Endothelial cell of umbilical vein (primary cell): ENCODE results near the gene DMTF1. TPM values are rescaled to one million over a fixed set of nuclear protein-coding genes. Genes with fewer than 3 reads are reported as not detected.

Experiments used
- BruUV-seq: library from RNA; stranded (reverse); fragments of 400-500 nt; replicated peaks from 2 replicates; lab custom pipeline; 2021; lab: Mats Ljungman, UMichigan
- CTCF ChIA-PET: fragments of 300-600, 350-600 bp; sonication (Branson Sonifier 250); formaldehyde crosslinking; loops from one replicate; lab custom pipeline; 2021; ENCODE audit warnings: antibody characterized with exemption, inconsistent platforms; lab: Charles Lee
- POLR2A ChIA-PET: fragments of 300-600, 350-600 bp; sonication (Branson Sonifier 250); formaldehyde crosslinking; loops from one replicate; lab custom pipeline; 2021; ENCODE audit warnings: antibody characterized with exemption, inconsistent platforms; lab: Charles Lee
- DNase-seq: peaks from one replicate; pipeline ENCODE4 v3.0.0-alpha.2; 2011; ENCODE audit warnings: low read depth, low spot score
- FAIRE-seq: peaks from 2 replicates; lab custom pipeline; 2011; peaks lifted over from hg19 to GRCh38; lab: Jason Lieb, UNC
- H2AFZ ChIP-seq: 2 replicates; pipeline ENCODE4 v1.6.0; 2012; ENCODE audit warnings: low read depth, low read length, control low read depth, inconsistent platforms
- H3K27ac ChIP-seq: 2 replicates; pipeline ENCODE4 v1.5.1; 2011; ENCODE audit warnings: low read depth, mild to moderate bottlenecking, control low read depth, low read length, moderate library complexity; ENCODE audit not compliant: insufficient read depth
- H3K27me3 ChIP-seq, 2 experiments: 2 replicates each; pipeline versions ENCODE4 v1.6.0 to v1.6.1; 2011; ENCODE audit warnings: low read length in 2 of 2, mixed read lengths in 1 of 2; ENCODE audit not compliant: control insufficient read depth in 2 of 2, insufficient read depth in 2 of 2
- H3K36me3 ChIP-seq, 2 experiments: 2 replicates in 1 of 2; 3 replicates in 1 of 2; pipeline ENCODE4 v1.5.1; 2011; ENCODE audit warnings: low read length in 2 of 2, mild to moderate bottlenecking in 1 of 2, moderate library complexity in 1 of 2; ENCODE audit not compliant: control insufficient read depth in 2 of 2, insufficient read depth in 2 of 2; ENCODE audit errors: extremely low read depth in 1 of 2
- H3K4me1 ChIP-seq: 3 replicates; pipeline ENCODE4 v1.5.1; 2011; ENCODE audit warnings: mild to moderate bottlenecking, low read length; ENCODE audit not compliant: control insufficient read depth, insufficient read depth; ENCODE audit errors: extremely low read depth
- H3K4me2 ChIP-seq: 2 replicates; pipeline ENCODE4 v1.6.1; 2011; ENCODE audit warnings: low read length, control low read depth, mixed read lengths; ENCODE audit not compliant: insufficient read depth
- H3K4me3 ChIP-seq, 3 experiments: fragments of 200-600 bp in 1 of 3; sonication (generic), shearing (Covaris generic) in 1 of 3; replicated peaks in 1 of 3; 2 replicates each; pipeline ENCODE4 v1.5.1; 2011 to 2016; ENCODE audit warnings: control low read depth in 3 of 3, low read length in 3 of 3, mild to moderate bottlenecking in 2 of 3, inconsistent platforms in 1 of 3, low read depth in 1 of 3, moderate library complexity in 1 of 3; ENCODE audit not compliant: insufficient read depth in 1 of 3
- H3K79me2 ChIP-seq: 2 replicates; pipeline ENCODE4 v1.6.0; 2012; ENCODE audit warnings: low read length, inconsistent platforms; ENCODE audit not compliant: control insufficient read depth, insufficient read depth
- H3K9ac ChIP-seq: replicated peaks from 2 replicates; pipeline ENCODE3; 2011; ENCODE audit warnings: low read length, control low read depth; ENCODE audit not compliant: insufficient read depth; ENCODE audit errors: extremely low read depth
- H3K9me1 ChIP-seq: replicated peaks from 3 replicates; pipeline ENCODE4 v1.6.0; 2011; ENCODE audit warnings: mild to moderate bottlenecking, low read length; ENCODE audit not compliant: control insufficient read depth, insufficient read depth; ENCODE audit errors: extremely low read depth
- H3K9me3 ChIP-seq: replicated peaks from 2 replicates; pipeline ENCODE4 v1.5.1; 2012; ENCODE audit warnings: low read length, inconsistent platforms; ENCODE audit not compliant: control insufficient read depth, insufficient read depth
- H4K20me1 ChIP-seq: replicated peaks from 2 replicates; pipeline ENCODE3; 2011; ENCODE audit warnings: mild to moderate bottlenecking, low read length; ENCODE audit not compliant: control insufficient read depth, insufficient read depth; ENCODE audit errors: extremely low read depth
- EZH2 ChIP-seq: IDR thresholded peaks from 2 replicates; pipeline ENCODE4 v1.6.1; 2012; ENCODE audit warnings: borderline replicate concordance, low read depth, mild to moderate bottlenecking, moderate library complexity, low read length, inconsistent platforms; ENCODE audit not compliant: severe bottlenecking
- FOS ChIP-seq: IDR thresholded peaks from 2 replicates; pipeline ENCODE4 v1.6.1; 2011; ENCODE audit warnings: mild to moderate bottlenecking, low read length, moderate library complexity, borderline replicate concordance; ENCODE audit not compliant: insufficient read depth
- GATA2 ChIP-seq: IDR thresholded peaks from 2 replicates; pipeline ENCODE4 v1.7.0; 2011; ENCODE audit warnings: low read depth, mild to moderate bottlenecking, moderate library complexity, mixed read lengths, low read length; ENCODE audit not compliant: insufficient read length, insufficient read depth
- JUN ChIP-seq: IDR thresholded peaks from 2 replicates; pipeline ENCODE4 v1.6.1; 2011; ENCODE audit warnings: borderline replicate concordance, low read depth; ENCODE audit not compliant: insufficient read length, insufficient read depth
- MYC ChIP-seq: IDR thresholded peaks from one replicate; pipeline ENCODE4 v1.6.1; 2011; ENCODE audit warnings: mild to moderate bottlenecking, low read depth, low read length
- POLR2A ChIP-seq: IDR thresholded peaks from 2 replicates; pipeline ENCODE4 v1.6.1; 2012; ENCODE audit warnings: low read depth, mild to moderate bottlenecking, control low read depth, low read length
- POLR2AphosphoS5 ChIP-seq: IDR thresholded peaks from 2 replicates; pipeline ENCODE4 v1.6.1; 2012; ENCODE audit warnings: low read depth, mild to moderate bottlenecking, control low read depth, low read length, moderate library complexity; ENCODE audit not compliant: insufficient read depth
- dilution Hi-C: fragments of 300-500 bp; cut with MboI; formaldehyde crosslinking; loops from one replicate; pipeline ENCODE4 v1.15.0; 2019; ENCODE audit warnings: low sequenced_read_pairs; ENCODE audit not compliant: extremely low pct_ligation_motif_present
- intact Hi-C: fragments of 100-400 bp; cut with micrococcal nuclease; formaldehyde crosslinking; loops from one replicate; pipeline ENCODE4 v1.10.0; 2022
- polyA plus RNA-seq, 4 experiments: library from polyadenylated mRNA; depleted of rRNA in 3 of 4; stranded (reverse) in 3 of 4; unstranded in 1 of 4; fragments of >200 nt; gene quantifications; 2 replicates each; pipeline versions ENCODE4 v1.2.1 to v1.2.3, GENCODE V29; 2011 to 2012; ENCODE audit warnings: missing spikeins in 1 of 4
- total RNA-seq: library from RNA; stranded (reverse); gene quantifications from 2 replicates; pipeline ENCODE4 v1.2.3, GENCODE V29; 2021
- TF ChIP-seq, protein P1 (sequence below), 2 donors: IDR thresholded peaks; 1 replicate in 1 of 2; 2 replicates in 1 of 2; pipeline ENCODE4 v1.5.1; 2011; ENCODE audit warnings: low read length in 2 of 2, mild to moderate bottlenecking in 2 of 2, moderate library complexity in 2 of 2, control low read depth in 1 of 2, inconsistent platforms in 1 of 2, low read depth in 1 of 2; ENCODE audit not compliant: insufficient read depth in 1 of 2; ENCODE audit errors: extremely low read depth in 1 of 2
- TF ChIP-seq, protein P2 (sequence below): IDR thresholded peaks from 2 replicates; pipeline ENCODE4 v1.6.1; 2011; ENCODE audit not compliant: insufficient read depth, insufficient read length

The DMTF1 gene
- total and polyA plus RNA-seq, 2 donors (not counting 3 experiments of a cell fraction or from before 2014, with no cell fraction given) = 78.5 to 100.0 TPM

DNA sequence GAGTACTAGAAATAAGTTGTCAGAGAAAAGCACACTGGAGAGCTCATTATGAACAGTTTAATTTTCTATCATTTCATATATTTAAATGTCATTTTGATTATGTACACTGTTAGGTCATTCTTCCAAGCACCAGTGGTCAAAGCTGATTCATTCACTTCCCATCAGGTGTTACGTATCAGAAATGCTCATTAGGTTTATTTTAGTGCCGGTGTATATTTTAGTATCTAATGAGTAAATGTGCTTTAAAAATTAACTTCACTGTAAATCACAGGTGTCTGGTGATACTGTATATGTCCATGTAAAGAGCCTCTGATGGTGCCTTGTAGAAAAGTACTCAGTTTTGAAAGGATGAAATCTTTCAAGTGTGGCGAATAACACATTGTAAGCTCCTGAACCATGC, 3.5 kb downstream of the DMTF1 start:
- H3K27ac ChIP-seq = no peak overlapping the region
- no TSS peak for BruUV-seq
- peaks cover 5% of the 10 kb centered on the region for H4K20me1 ChIP-seq
- POLR2A ChIA-PET = no interaction called here
- H3K9me3 ChIP-seq = no peaks in the 10 kb centered on the region
- peaks cover 40% of the 10 kb centered on the region for H3K4me1 ChIP-seq
- peak overlapping the region; percentile 92 for H3K4me2 ChIP-seq
- CTCF ChIA-PET = interaction anchor here (1.0 to 12.0 kb wide), 4 partner anchors 27 to 226 kb away, joined by 3 to 343 read pairs (median 6); partner anchors contain the start of gene TMEM243
- TF ChIP-seq, protein P1, sequence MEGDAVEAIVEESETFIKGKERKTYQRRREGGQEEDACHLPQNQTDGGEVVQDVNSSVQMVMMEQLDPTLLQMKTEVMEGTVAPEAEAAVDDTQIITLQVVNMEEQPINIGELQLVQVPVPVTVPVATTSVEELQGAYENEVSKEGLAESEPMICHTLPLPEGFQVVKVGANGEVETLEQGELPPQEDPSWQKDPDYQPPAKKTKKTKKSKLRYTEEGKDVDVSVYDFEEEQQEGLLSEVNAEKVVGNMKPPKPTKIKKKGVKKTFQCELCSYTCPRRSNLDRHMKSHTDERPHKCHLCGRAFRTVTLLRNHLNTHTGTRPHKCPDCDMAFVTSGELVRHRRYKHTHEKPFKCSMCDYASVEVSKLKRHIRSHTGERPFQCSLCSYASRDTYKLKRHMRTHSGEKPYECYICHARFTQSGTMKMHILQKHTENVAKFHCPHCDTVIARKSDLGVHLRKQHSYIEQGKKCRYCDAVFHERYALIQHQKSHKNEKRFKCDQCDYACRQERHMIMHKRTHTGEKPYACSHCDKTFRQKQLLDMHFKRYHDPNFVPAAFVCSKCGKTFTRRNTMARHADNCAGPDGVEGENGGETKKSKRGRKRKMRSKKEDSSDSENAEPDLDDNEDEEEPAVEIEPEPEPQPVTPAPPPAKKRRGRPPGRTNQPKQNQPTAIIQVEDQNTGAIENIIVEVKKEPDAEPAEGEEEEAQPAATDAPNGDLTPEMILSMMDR (IDR thresholded peaks at IDR 0.05; ENCODE audit: extremely low read depth in 1 of 2, insufficient read depth in 1 of 2, low read depth in 1 of 2, low read length in 2 of 2) = no peak
- TF ChIP-seq, protein P2, sequence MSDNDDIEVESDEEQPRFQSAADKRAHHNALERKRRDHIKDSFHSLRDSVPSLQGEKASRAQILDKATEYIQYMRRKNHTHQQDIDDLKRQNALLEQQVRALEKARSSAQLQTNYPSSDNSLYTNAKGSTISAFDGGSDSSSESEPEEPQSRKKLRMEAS = no peak
- no peak for TF ChIP-seq EZH2
- no peak for TF ChIP-seq GATA2
- no peak for TF ChIP-seq MYC
- no peak for TF ChIP-seq POLR2A
- TF ChIP-seq POLR2AphosphoS5 = no peak
- TF ChIP-seq FOS = no peak
- TF ChIP-seq JUN = no peak
- DNase-seq = peak; percentile 8
- H3K9me1 ChIP-seq = no peaks in the 10 kb centered on the region
- intact Hi-C loops = loop anchor here (10.0 kb wide), 2 partner anchors 189 to 489 kb away; partner anchors contain the start of gene CROT
- dilution Hi-C loops = no loop called here
- peaks cover 0 to 2% of the 10 kb centered on the region in 2 experiments for H3K36me3 ChIP-seq
- H3K9ac ChIP-seq = no peak overlapping the region
- H3K79me2 ChIP-seq = peaks cover 79% of the 10 kb centered on the region
- peak overlapping the region in 1 of 3 experiments; percentile 21 for H3K4me3 ChIP-seq
- H2AFZ ChIP-seq = no peak overlapping the region
- no peaks in the 10 kb centered on the region for H3K27me3 ChIP-seq
- FAIRE-seq = no peak
